NCI-H1436 treated with DMSO at 0.1 percent for 48 hours (cell line): ENCODE data around the gene ZDHHC11B.
"Not testable (repeated sequence)": the region's sequence is repeated elsewhere in the genome, so short reads cannot be mapped to it uniquely, and the experiment has no call there.

ENCODE experiments used
- DNase-seq: peaks from one replicate; lab custom pipeline; 2025; lab: John Stamatoyannopoulos, UW

The ZDHHC11B gene, protein sequence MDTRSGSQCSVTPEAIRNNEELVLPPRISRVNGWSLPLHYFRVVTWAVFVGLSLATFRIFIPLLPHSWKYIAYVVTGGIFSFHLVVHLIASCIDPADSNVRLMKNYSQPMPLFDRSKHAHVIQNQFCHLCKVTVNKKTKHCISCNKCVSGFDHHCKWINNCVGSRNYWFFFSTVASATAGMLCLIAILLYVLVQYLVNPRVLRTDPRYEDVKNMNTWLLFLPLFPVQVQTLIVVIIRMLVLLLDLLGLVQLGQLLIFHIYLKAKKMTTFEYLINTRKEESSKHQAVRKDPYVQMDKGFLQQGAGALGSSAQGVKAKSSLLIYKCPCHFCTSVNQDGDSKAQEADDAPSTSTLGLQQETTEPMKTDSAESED

GRCh38 chr5:784428-785177 lies at the start of gene ZDHHC11B:
TSS of gene ZDHHC11B (minus strand) at chr5:784729. CDS start at chr5:766919, 17,810 bp downstream.
- DNase-seq, result peak; percentile 1

DNA sequence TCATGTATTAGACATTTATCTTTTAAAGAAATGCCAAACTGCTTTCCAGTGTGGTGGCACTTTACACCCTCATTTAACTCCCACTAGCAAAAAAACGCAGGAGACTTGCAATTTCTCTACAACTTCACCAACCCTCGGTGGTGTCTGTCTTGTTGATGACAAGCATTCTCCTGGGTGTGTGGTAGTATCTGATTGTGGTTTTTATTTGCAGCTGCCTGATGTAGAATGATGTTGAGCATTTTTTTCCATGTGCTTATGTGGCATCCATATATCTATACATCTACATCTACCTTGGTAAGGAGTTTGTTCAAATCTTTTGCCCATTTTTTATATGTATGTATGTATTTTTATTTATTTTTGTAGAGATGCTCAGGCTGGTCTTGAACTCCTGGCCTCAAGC lies 49.5 kb upstream of the ZDHHC11B start:
- not testable (repeated sequence) for DNase-seq

DNA sequence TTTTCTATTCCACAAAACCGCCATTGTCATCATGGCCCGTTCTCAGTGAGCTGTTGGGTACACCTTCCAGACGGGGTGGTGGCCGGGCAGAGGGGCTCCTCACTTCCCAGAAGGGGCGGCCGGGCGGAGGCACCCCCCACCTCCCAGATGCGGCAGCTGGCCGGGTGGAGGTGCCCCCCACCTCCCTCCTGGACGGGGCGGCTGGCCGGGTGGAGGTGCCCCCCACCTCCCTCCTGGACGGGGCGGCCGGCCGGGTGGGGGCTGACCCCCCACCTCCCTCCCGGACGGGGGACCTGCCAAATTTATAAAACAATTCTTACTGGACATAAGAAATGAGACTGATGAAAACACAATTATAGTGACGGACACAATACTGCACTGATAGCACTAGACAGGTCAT lies 43.7 kb upstream of the ZDHHC11B start:
- DNase-seq, result not testable (repeated sequence)

- DNase-seq, result not testable (repeated sequence)
Observed at GRCh38 chr5:825544-825943, 41.0 kb upstream of the ZDHHC11B start.

- DNase-seq, result no peak
Observed at GRCh38 chr5:821504-821903, 37.0 kb upstream of the ZDHHC11B start.

GRCh38 chr5:820245-820644 lies 35.7 kb upstream of the ZDHHC11B start:
- no peak for DNase-seq

DNA sequence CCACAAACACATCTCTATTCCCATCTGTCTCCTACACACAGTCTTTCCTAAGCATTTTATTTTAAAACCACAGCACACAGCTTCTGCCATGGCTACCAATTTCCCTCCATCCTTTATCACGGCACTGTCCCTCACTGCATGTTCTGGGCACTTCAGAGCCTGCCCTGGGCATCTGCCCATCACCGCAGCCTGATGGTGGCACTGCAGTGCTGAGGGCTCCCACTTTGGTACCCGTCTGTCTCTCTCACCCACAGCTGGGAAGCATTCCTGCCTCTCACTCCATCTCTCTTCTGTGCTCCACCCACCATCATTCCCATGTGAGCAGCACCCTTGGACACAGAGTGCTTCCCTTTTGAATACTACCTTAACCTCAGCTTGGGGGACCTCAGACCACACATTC lies 34.5 kb upstream of the ZDHHC11B start:
- DNase-seq, result no peak

- no peak for DNase-seq
Observed at GRCh38 chr5:816176-816575, 31.6 kb upstream of the ZDHHC11B start.

GRCh38 chr5:815449-815848 lies 30.9 kb upstream of the ZDHHC11B start:
- no peak for DNase-seq

GRCh38 chr5:813575-813974 lies 29.0 kb upstream of the ZDHHC11B start:
- DNase-seq, result not testable (repeated sequence)

DNA sequence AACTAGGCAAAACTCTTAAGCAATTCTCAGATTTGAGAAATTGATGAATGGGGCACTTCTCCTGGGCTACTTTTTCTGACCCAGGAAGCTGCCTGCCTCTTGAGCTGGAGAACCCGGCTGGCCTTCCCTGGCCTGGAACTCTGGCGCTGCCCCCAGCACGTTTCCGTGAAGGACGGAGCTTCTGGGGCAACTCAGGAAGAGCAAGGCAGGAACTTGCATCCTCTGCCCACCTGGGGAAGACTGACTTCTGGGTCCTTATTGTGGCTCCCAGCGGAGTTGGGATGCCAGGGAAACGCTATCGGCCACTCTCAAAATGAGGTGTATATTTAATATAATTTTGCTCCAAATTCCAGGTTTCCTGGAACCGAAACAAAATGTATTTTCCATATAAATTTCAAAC lies 26.9 kb upstream of the ZDHHC11B start:
- DNase-seq, result not testable (repeated sequence)

DNA sequence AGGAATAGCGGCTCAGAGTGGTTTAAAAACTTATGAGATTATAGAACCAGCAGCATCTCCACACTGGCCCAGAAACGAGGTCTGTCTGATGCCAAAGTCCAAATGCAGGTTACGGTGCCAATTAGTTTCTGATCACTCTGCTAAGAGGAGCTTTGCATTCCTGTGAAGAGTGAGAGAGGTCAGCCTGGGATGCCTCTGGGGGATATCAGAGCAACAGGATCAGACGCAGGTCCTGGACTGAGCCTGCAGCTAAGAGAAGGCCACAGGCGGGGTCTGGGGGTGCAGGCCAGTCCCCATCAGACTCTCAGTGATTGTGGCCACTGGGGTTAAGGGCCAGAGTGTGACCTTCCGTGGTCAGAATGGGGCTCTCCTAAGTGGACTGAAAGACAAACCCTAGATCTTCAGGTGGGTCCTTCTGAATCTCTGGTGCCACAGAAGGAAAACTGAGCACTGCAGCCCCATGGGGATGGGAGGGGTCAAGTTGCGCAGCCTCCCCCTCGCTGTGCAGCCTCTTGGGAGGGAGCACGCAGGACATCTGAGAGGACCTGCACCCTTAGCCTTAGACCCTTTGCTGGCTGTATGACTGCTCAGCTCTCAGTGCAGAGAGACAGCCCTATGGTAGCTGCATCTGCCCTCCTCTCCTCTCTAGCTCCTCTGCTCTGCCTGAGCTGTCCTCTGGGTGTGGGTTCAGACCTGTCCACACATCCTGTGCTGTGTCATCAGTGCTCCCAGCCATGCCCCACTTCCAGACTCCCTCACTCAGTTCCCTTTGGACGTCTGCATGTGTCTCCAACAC lies 23.4 kb upstream of the ZDHHC11B start:
- not testable (repeated sequence) for DNase-seq

- DNase-seq, result no peak
Observed at GRCh38 chr5:801472-801871, 16.9 kb upstream of the ZDHHC11B start.

GRCh38 chr5:801055-801454 lies 16.5 kb upstream of the ZDHHC11B start:
- DNase-seq, result not testable (repeated sequence)

- DNase-seq, result not testable (repeated sequence)
Observed at GRCh38 chr5:798505-799138, 14.1 kb upstream of the ZDHHC11B start.

DNA sequence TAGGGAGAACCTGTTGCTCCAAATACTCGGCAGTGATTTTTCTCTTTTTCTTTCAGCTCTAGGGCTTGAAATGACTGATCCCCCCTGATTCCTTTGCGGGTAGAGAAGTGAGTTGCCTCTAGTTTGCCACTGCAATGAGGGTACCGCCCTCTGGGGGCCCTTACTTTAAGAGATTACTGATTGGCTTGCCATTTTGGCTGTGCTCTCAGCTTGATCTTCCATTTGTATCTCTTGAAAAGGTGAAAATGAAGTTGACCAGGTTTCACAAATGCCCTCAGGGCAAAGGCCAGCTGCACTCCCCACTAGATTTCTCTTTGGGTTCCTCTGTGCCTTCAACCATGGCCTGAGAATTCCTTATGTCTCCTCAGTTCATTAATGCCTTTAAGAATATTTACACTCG lies 13.5 kb upstream of the ZDHHC11B start:
- not testable (repeated sequence) for DNase-seq

DNA sequence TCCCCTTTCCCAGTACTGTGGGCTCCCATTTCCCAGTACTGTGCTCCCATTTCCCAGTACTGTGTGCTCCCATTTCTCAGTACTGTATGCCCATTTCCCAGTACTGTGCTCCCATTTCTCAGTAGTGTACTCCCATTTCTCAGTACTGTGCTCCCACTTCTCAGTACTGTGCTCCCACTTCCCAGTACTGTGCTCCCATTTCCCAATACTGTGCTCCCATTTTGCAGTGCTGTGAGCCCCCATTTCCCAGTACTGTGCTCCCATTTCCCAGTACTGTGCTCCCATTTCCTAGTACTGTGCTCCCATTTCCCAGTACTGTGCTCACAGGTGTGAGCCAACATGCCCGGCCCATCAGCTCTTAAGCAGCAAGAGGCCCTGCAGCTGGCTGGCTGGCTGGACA lies 11.3 kb upstream of the ZDHHC11B start:
- DNase-seq, result not testable (repeated sequence)

DNA sequence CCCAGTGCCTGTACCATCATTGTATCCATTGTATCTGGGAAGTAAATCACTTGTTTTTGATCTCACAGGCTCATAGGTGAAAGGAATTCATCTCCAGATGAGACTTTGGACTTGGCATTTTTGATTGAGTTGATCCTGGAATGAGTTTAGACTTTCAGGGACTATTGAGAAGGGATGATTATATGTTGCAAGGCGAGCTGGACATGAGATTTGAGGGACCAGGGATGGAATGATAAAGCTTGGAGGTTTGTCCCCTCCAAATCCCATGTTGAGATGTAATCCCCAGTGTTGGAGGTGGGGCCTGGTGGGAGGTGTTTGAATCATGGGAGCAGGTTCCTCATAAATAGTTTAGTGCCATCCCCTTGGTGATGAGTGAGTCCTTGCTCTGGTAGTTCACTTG lies 10.4 kb upstream of the ZDHHC11B start:
- DNase-seq, result not testable (repeated sequence)

GRCh38 chr5:788703-789102 lies 4.2 kb upstream of the ZDHHC11B start:
- DNase-seq, result not testable (repeated sequence)

DNA sequence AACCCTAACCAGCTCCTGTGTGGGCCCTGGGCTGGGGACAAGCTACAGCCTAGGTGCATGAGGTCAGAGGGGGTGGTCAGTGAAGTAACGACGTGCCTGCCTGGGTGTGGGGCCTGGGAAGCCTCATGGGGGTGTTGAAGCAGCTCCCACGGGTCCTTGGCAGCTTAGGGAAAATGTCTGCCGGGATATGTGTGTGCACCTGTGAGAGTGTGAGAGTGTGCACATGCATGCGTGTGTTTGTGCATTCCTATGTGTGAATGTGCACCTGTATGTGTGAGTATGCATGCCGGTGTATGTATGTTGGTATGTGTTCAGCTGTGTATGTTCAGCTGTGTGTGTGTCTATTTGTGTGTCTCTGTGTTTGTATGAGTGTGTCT lies 3.3 kb upstream of the ZDHHC11B start:
- not testable (repeated sequence) for DNase-seq

GRCh38 chr5:787224-787856 lies 2.8 kb upstream of the ZDHHC11B start:
- DNase-seq, result not testable (repeated sequence)
